ENCODE measurements around the gene TMEM229A.

GRCh38 chr7:124041439-124041838 lies 8.6 kb upstream of the TMEM229A start:
- no peak for TF ChIP-seq CTCF (IDR thresholded peaks at IDR 0.05; ENCODE audit: poor library complexity)
- TF ChIP-seq EZH2 (IDR thresholded peaks at IDR 0.05; ENCODE audit: borderline replicate concordance): no peak
- TF ChIP-seq EZH2phosphoT487 (IDR thresholded peaks at IDR 0.05; ENCODE audit: low read depth, severe bottlenecking, unreplicated experiment): no peak

All from hepatocyte (in vitro differentiated cells).